A673 (cell line): ENCODE results near the gene WDR62.

Experiments used
- CTCF ChIP-seq: fragments of 300-800, 200-600 bp; sonication (generic); conservative IDR thresholded peaks from 2 replicates; pipeline ENCODE4 v1.5.1; 2017; ENCODE audit warnings: low read depth, mild to moderate bottlenecking, antibody characterized with exemption, low read length, moderate library complexity, mixed read lengths
- EZH2 ChIP-seq: fragments of 200-600 bp; sonication (generic); IDR thresholded peaks from 2 replicates; pipeline ENCODE4 v1.6.1; 2017; ENCODE audit warnings: borderline replicate concordance, low read depth, mild to moderate bottlenecking, mixed read lengths, antibody characterized with exemption, low read length; ENCODE audit not compliant: poor library complexity, severe bottlenecking

GRCh38 chr19:36023432-36023831 lies 31.3 kb upstream of the WDR62 start:
- TF ChIP-seq CTCF: no peak
- TF ChIP-seq EZH2: no peak
